ENCODE measurements around the gene PACRG. TPM values are rescaled to one million over a fixed set of nuclear protein-coding genes. Genes with fewer than 3 reads are reported as not detected.

The PACRG gene
- total RNA-seq, 1 experiment from 2014 or later = 0.26 TPM

- H3K27ac ChIP-seq (ENCODE audit: insufficient read length, low read depth, low read length) = no peak overlapping the region
- no peaks in the 10 kb centered on the region; a peak in 1 of 5 replicates for H3K9me3 Mint-ChIP-seq
- no peak overlapping the region for H3K18ac ChIP-seq (ENCODE audit: insufficient read length, low read depth, low read length)
- H2BK15ac ChIP-seq (ENCODE audit: low read depth, low read length) = no peak overlapping the region
- no peak overlapping the region for H3K4me2 ChIP-seq (ENCODE audit: insufficient read depth, insufficient read length, low read length)
- no peak overlapping the region for H3K56ac ChIP-seq (ENCODE audit: insufficient read length, low read depth, low read length)
- no peak overlapping the region for H4K91ac ChIP-seq (ENCODE audit: insufficient read length, low read depth, low read length)
- no peaks in the 10 kb centered on the region for H3K27me3 ChIP-seq (ENCODE audit: insufficient read depth, low read length)
- no peaks in the 10 kb centered on the region for H3K79me1 ChIP-seq (ENCODE audit: insufficient read depth, low read depth, low read length, poor library complexity, severe bottlenecking)
- WGBS (ENCODE audit: extremely low coverage, insufficient read length, low lambda C conversion rate) = no CpG with 5 or more reads among the region's 1 CpG
- no peak overlapping the region for H2BK20ac ChIP-seq (ENCODE audit: low read depth, low read length, poor library complexity, severe bottlenecking)
- H3K9me3 ChIP-seq (ENCODE audit: control insufficient read depth, low read depth, low read length) = no peaks in the 10 kb centered on the region
- H3T11ph ChIP-seq (ENCODE audit: low read length) = no peak overlapping the region
- H2BK12ac ChIP-seq (ENCODE audit: insufficient read length, low read depth, low read length) = no peak overlapping the region
- peaks cover 4% of the 10 kb centered on the region for H3K27me3 Mint-ChIP-seq (ENCODE audit: low read depth)
- no peak overlapping the region for H3K9ac ChIP-seq (ENCODE audit: extremely low read depth, insufficient read length, low read length)
- DNase-seq = no peak
- no peaks in the 10 kb centered on the region; a peak in 2 of 7 replicates for H3K36me3 Mint-ChIP-seq (ENCODE audit: insufficient read depth in 1 of 3, low read depth in 3 of 3)
- no peak overlapping the region for H3K23ac ChIP-seq (ENCODE audit: insufficient read length, low read depth, low read length)
- no peak overlapping the region for H2BK120ac ChIP-seq (ENCODE audit: low read depth, low read length, poor library complexity, severe bottlenecking)
- no peak overlapping the region for H3K14ac ChIP-seq (ENCODE audit: insufficient read depth, low read length)
- H3K4ac ChIP-seq (ENCODE audit: low read depth, low read length) = no peak overlapping the region
- H3K4me1 Mint-ChIP-seq = peaks cover 17 to 23% of the 10 kb centered on the region in 2 experiments
- no peak for TF ChIP-seq CTCF (conservative IDR thresholded peaks at IDR 0.05)
- H3K4me1 ChIP-seq (ENCODE audit: insufficient read depth, low read length) = no peaks in the 10 kb centered on the region
- no peaks in the 10 kb centered on the region for H3K23me2 ChIP-seq (ENCODE audit: insufficient read length, low read depth, low read length, poor library complexity, severe bottlenecking)
- H3K4me3 Mint-ChIP-seq = no peak overlapping the region
- H3K79me2 ChIP-seq (ENCODE audit: insufficient read depth, low read length) = no peaks in the 10 kb centered on the region
- H2BK5ac ChIP-seq (ENCODE audit: insufficient read length, low read length) = no peak overlapping the region
- H4K5ac ChIP-seq (ENCODE audit: insufficient read length, low read depth, low read length) = no peak overlapping the region
- no peaks in the 10 kb centered on the region for H4K20me1 ChIP-seq (ENCODE audit: control insufficient read depth, insufficient read depth, insufficient read length)
- no peak overlapping the region for H4K8ac ChIP-seq (replicated peaks; ENCODE audit: insufficient read length, low read depth, low read length)
- H2AFZ ChIP-seq (ENCODE audit: low read length) = no peak overlapping the region
- H3K27ac Mint-ChIP-seq = no peak overlapping the region
- H2AK5ac ChIP-seq (ENCODE audit: insufficient read length, low read length) = no peak overlapping the region
Observed at GRCh38 chr6:162722633-162723032, 5.1 kb upstream of the PACRG start.
